Stomach (tissue), 4 donors: ENCODE measurements around the gene GGT6.

ENCODE experiments used
- CTCF ChIP-seq, 7 experiments: fragments of 450-650 bp in 4 of 7; fragments of 200-600 bp in 3 of 7; sonication (generic) in 3 of 7; IDR thresholded peaks; one replicate each; pipeline ENCODE4 v1.5.1; 2016 to 2019; ENCODE audit warnings: antibody characterized with exemption in 7 of 7, control low read depth in 2 of 7, mild to moderate bottlenecking in 1 of 7
- POLR2A ChIP-seq, 4 donors: fragments of 450-650 bp; IDR thresholded peaks; one replicate each; pipeline ENCODE4 v1.6.1; 2016; ENCODE audit warnings: antibody characterized with exemption in 4 of 4, control low read depth in 2 of 4, mild to moderate bottlenecking in 1 of 4, moderate library complexity in 1 of 4
- POLR2AphosphoS5 ChIP-seq, 3 donors: sonication (generic); formaldehyde crosslinking; IDR thresholded peaks; one replicate each; pipeline ENCODE4 v1.6.1; 2016; ENCODE audit warnings: antibody characterized with exemption in 3 of 3

DNA sequence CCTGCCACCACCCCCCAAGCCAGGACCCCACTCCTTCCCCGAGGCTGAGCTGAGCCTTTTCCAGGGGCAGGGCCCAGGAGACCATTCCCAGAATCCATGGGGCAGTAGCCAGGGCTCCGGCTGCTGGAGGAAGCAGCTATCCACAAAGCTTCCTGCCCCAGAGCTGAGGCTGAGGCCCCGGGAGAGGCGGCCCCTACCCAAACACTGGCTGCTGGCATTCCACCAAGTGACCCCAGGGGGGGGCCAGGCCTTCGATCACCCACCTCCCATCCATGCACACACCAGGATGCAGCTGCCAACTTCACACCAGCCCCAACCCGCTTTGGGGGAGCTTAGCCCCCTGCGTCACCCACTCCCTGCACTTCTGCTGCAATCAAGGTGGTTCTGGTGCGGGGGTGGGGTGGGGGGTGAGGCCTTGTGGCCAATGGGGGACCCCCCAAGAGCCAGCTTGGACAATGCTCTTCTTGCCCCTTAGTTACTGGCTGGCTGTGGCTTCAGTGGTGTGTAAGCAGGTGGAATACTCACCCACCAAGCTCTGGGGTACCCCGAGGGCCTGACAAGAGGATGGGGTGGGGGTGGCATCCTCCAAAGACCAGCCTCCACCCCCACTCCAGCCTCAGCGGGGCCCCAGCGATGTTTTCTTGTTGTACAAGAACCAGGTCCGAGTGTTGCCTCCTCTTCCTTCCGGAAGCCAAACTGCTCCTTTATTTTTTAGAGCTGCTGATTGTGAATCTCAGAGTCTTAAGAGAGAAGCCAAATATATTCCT lies 22.0 kb downstream of the GGT6 start:
- TF ChIP-seq POLR2A (IDR thresholded peaks at IDR 0.05) (no peak), CTCF (IDR thresholded peaks at IDR 0.05) (no peak), POLR2AphosphoS5 (IDR thresholded peaks at IDR 0.05) (no peak)
